MCF 10A (cell line): Measurements from ENCODE around the gene RRAGD. TPM values are rescaled to one million over a fixed set of nuclear protein-coding genes. Genes with fewer than 3 reads are reported as not detected.

Source experiments
- BruUV-seq: library from RNA; stranded (reverse); fragments of 400-500 nt; replicated peaks from 2 replicates; lab custom pipeline; 2021; lab: Mats Ljungman, UMichigan
- CTCF ChIA-PET: fragments of 300-600 bp; sonication (Branson Sonifier 250); formaldehyde crosslinking; extraction: SDS; loops from one replicate; lab custom pipeline; 2021; ENCODE audit warnings: antibody characterized with exemption, inconsistent platforms; lab: Yijun Ruan, JAX
- POLR2A ChIA-PET: fragments of 300-600, 350-650 bp; sonication (Branson Sonifier 250); formaldehyde crosslinking; extraction: SDS; loops from one replicate; lab custom pipeline; 2020; ENCODE audit warnings: antibody characterized with exemption, inconsistent platforms; lab: Yijun Ruan, JAX
- DNase-seq: peaks from one replicate; pipeline ENCODE4 v3.0.0-alpha.2; 2018; ENCODE audit not compliant: unreplicated experiment
- H3K27ac Mint-ChIP-seq: one replicate; pipeline ENCODE4 v1.8.0; 2022; ENCODE audit warnings: mild to moderate bottlenecking, low read depth, mixed read lengths; ENCODE audit not compliant: unreplicated experiment
- H3K27me3 Mint-ChIP-seq: one replicate; pipeline ENCODE4 v1.8.0; 2022; ENCODE audit warnings: mixed read lengths; ENCODE audit not compliant: insufficient read depth, unreplicated experiment
- H3K36me3 Mint-ChIP-seq: one replicate; pipeline ENCODE4 v1.8.0; 2022; ENCODE audit warnings: mild to moderate bottlenecking, moderate library complexity, mixed read lengths; ENCODE audit not compliant: insufficient read depth, unreplicated experiment
- H3K4me1 Mint-ChIP-seq: one replicate; pipeline ENCODE4 v1.8.0; 2022; ENCODE audit warnings: mixed read lengths; ENCODE audit not compliant: insufficient read depth, unreplicated experiment
- H3K4me3 Mint-ChIP-seq: one replicate; pipeline ENCODE4 v1.8.0; 2022; ENCODE audit warnings: mild to moderate bottlenecking, moderate library complexity, mixed read lengths; ENCODE audit not compliant: unreplicated experiment
- H3K9me3 Mint-ChIP-seq: one replicate; pipeline ENCODE4 v1.8.0; 2022; ENCODE audit warnings: mixed read lengths; ENCODE audit not compliant: unreplicated experiment
- CTCF ChIP-seq: fragments of 200-600 bp; IDR thresholded peaks from one replicate; pipeline ENCODE4 v1.8.0; 2022; ENCODE audit warnings: antibody characterized with exemption, mild to moderate bottlenecking; ENCODE audit not compliant: unreplicated experiment
- intact Hi-C: fragments of 100-400 bp; cut with micrococcal nuclease; formaldehyde crosslinking; loops from 2 replicates; pipeline ENCODE4 v1.14.1; 2022
- total RNA-seq: library from RNA; stranded (reverse); gene quantifications from 2 replicates; pipeline ENCODE4 v1.2.3, GENCODE V29; 2022

The RRAGD gene
- total RNA-seq, 1 experiment from 2014 or later: 0.33 TPM

- no peaks in the 10 kb centered on the region for H3K4me1 Mint-ChIP-seq
- DNase-seq: no peak
- no peak overlapping the region for H3K27ac Mint-ChIP-seq
- no peak for TF ChIP-seq CTCF
- CTCF ChIA-PET: interaction anchor here (0.6 to 4.3 kb wide), 6 partner anchors 9 to 1234 kb away, joined by 3 to 32 read pairs (median 6); no protein-coding TSS in a partner anchor
- H3K9me3 Mint-ChIP-seq: no peaks in the 10 kb centered on the region
- BruUV-seq: no TSS peak
- no peaks in the 10 kb centered on the region for H3K36me3 Mint-ChIP-seq
- no peaks in the 10 kb centered on the region for H3K27me3 Mint-ChIP-seq
- intact Hi-C loops: no loop called here
- no peak overlapping the region for H3K4me3 Mint-ChIP-seq
- POLR2A ChIA-PET: interaction anchor here (1.1 to 1.3 kb wide), 2 partner anchors 9 to 275 kb away, joined by 3 to 5 read pairs; no protein-coding TSS in a partner anchor
Observed at GRCh38 chr6:89356642-89357170, 55.4 kb downstream of the RRAGD start.

DNA sequence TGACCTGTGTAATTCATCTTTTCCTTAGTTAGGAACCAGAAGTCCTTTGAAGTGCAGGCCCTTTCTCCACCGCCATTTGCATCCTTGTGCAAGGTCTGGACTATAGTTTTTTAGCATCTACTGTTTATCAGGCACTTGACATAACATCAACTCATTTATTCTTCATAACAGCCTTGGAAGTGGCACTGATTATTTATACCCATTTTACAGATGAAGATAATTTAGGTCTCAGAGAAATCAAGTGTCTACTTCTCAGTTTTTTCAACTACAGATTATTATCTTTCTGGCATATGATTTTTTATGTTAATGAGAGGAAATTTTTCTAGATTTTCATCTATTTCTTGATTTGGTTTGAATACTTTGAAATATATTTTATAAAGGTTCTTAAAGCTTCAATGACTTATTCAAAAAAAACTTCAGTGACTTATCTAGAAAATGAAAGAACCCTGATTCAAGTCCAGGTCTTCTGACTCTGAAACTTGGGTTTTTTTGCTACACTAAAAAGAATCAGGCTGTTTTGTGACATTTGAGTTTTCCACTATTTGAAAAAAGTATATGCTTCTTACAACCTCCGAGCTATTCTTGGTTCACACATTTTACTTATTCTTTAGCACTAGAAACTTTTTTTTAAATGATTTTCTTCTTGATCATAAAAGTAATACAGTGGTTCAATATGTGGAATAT lies 56.4 kb downstream of the RRAGD start:
- Mint-ChIP-seq H3K27ac (no peak overlapping the region), H3K36me3 (no peaks in the 10 kb centered on the region), H3K4me3 (no peak overlapping the region), H3K27me3 (no peaks in the 10 kb centered on the region), H3K9me3 (no peaks in the 10 kb centered on the region), H3K4me1 (no peaks in the 10 kb centered on the region)
- CTCF ChIA-PET: interaction anchor here (0.6 to 4.3 kb wide), 5 partner anchors 9 to 18 kb away, joined by 3 to 32 read pairs (median 7); no protein-coding TSS in a partner anchor
- TF ChIP-seq CTCF: no peak
- BruUV-seq: no TSS peak
- POLR2A ChIA-PET: interaction anchor here (0.7 to 0.8 kb wide), 2 partner anchors 321 to 392 kb away, joined by 3 to 4 read pairs; partner anchors contain the start of gene RNGTT
- intact Hi-C loops: no loop called here
- no peak for DNase-seq

DNA sequence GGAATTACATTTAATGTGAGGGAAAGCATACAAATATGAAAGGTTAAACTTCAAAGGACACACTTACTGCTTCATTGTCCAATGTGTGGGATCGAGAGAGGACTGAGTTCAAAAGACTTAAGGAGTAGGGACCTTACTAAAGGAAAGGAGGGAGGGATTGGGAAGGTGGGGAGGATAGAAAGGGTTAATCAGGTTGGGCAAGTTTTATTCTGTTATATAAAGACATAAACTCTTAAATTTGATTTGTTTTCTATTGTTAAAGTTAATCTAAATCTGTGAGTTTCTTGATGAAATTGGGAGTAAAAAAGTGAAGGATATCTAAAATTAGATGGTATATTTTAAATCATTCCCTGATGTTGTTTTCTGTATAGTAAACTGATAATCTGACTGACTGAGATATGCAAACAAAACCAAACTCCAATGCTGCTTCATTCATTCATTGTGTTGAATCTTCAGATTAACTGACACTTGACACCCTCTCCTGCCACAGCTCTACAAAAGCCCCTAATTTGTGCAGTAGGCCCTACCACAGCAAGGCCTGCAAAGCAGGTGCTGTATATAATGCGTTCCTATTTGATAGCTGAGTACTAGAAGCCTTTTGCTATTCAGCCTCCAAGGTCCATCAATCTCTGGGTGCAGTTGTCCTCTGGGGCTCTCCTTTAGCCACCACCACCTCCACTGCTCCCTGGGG lies 58.2 kb downstream of the RRAGD start:
- no peak for DNase-seq
- TF ChIP-seq CTCF: no peak
- H3K36me3 Mint-ChIP-seq: no peaks in the 10 kb centered on the region
- no TSS peak for BruUV-seq
- intact Hi-C loops: no loop called here
- no peaks in the 10 kb centered on the region for H3K27me3 Mint-ChIP-seq
- peak overlapping the region; percentile 96 for H3K4me3 Mint-ChIP-seq
- H3K4me1 Mint-ChIP-seq: peaks cover 16% of the 10 kb centered on the region
- POLR2A ChIA-PET: interaction anchor here (0.7 kb wide), 2 partner anchors 28 to 273 kb away, joined by 3 to 4 read pairs; partner anchors contain the start of gene PNRC1
- peak overlapping the region; percentile 98 for H3K27ac Mint-ChIP-seq
- CTCF ChIA-PET: interaction anchor here (1.5 to 4.3 kb wide), 2 partner anchors 14 to 18 kb away, joined by 6 to 32 read pairs; no protein-coding TSS in a partner anchor
- no peaks in the 10 kb centered on the region for H3K9me3 Mint-ChIP-seq
